ENCODE results near the gene PPL. TPM values are rescaled to one million over a fixed set of nuclear protein-coding genes. Genes with fewer than 3 reads are reported as not detected.

PPL gene
- total RNA-seq, 1 experiment from 2014 or later: 0.04 TPM

DNA sequence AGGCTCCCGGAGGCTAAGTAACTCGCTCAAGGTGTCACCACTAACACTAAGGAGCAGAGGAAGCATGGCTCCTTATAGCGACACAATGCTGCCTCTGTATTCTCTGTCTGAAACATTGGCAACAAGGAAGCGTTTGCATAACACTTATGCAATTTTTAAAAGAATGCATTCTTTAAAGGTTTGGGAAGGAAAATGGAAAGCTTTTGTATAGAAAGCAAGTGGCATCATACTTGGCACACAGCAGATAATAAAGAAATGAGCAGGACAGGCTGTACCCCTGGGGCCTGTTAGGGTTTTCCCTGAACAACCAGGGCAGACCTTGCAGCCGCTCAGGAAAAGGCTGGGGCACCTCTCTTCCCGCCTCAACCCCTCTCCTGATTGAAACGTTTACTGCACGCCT lies 36.9 kb downstream of the PPL start:
- H3K4me1 ChIP-seq (ENCODE audit: insufficient read depth, low read length, poor library complexity, severe bottlenecking): no peaks in the 10 kb centered on the region
- CTCF ChIA-PET: no interaction called here
- BruUV-seq (replicated peaks): no TSS peak
- no peaks in the 10 kb centered on the region for H3K27me3 ChIP-seq (replicated peaks; ENCODE audit: insufficient read depth, low read depth, low read length, poor library complexity)
- H3K27ac ChIP-seq (ENCODE audit: low read depth, low read length, poor library complexity, severe bottlenecking): no peak overlapping the region
- TF ChIP-seq EZH2 (IDR thresholded peaks at IDR 0.05; ENCODE audit: borderline replicate concordance, low read depth, low read length, poor library complexity, severe bottlenecking): no peak
- TF ChIP-seq CTCF (conservative IDR thresholded peaks at IDR 0.05; ENCODE audit: low read depth, low read length): no peak
- H3K4me3 ChIP-seq (ENCODE audit: low read depth, low read length, poor library complexity, severe bottlenecking): no peak overlapping the region
- POLR2A ChIA-PET (ENCODE audit: low non-redundant PET): no interaction called here
- no peak for DNase-seq (ENCODE audit: low spot score)
- intact Hi-C loops (cut with micrococcal nuclease; ENCODE audit: unreplicated experiment): no loop called here
- no peaks in the 10 kb centered on the region for H3K9me3 ChIP-seq (ENCODE audit: low read depth, low read length, poor library complexity, severe bottlenecking)
- H3K36me3 ChIP-seq (ENCODE audit: insufficient read depth, low read length, poor library complexity, severe bottlenecking): no peaks in the 10 kb centered on the region

- H3K27ac ChIP-seq (ENCODE audit: low read depth, low read length, poor library complexity, severe bottlenecking): no peak overlapping the region
- H3K36me3 ChIP-seq (ENCODE audit: insufficient read depth, low read length, poor library complexity, severe bottlenecking): no peaks in the 10 kb centered on the region
- no TSS peak for BruUV-seq (replicated peaks)
- ChIA-PET POLR2A (ENCODE audit: low non-redundant PET) (no interaction called here), CTCF (no interaction called here)
- TF ChIP-seq CTCF (conservative IDR thresholded peaks at IDR 0.05; ENCODE audit: low read depth, low read length) (no peak), EZH2 (IDR thresholded peaks at IDR 0.05; ENCODE audit: borderline replicate concordance, low read depth, low read length, poor library complexity, severe bottlenecking) (no peak)
- no peaks in the 10 kb centered on the region for H3K27me3 ChIP-seq (replicated peaks; ENCODE audit: insufficient read depth, low read depth, low read length, poor library complexity)
- DNase-seq (ENCODE audit: low spot score): no peak
- no peaks in the 10 kb centered on the region for H3K9me3 ChIP-seq (ENCODE audit: low read depth, low read length, poor library complexity, severe bottlenecking)
- no peak overlapping the region for H3K4me3 ChIP-seq (ENCODE audit: low read depth, low read length, poor library complexity, severe bottlenecking)
- H3K4me1 ChIP-seq (ENCODE audit: insufficient read depth, low read length, poor library complexity, severe bottlenecking): no peaks in the 10 kb centered on the region
- intact Hi-C loops (cut with micrococcal nuclease; ENCODE audit: unreplicated experiment): no loop called here
Observed at GRCh38 chr16:4899474-4899846, 37.5 kb downstream of the PPL start.

GRCh38 chr16:4898811-4899473 lies 38.0 kb downstream of the PPL start:
- ChIA-PET POLR2A (ENCODE audit: low non-redundant PET) (no interaction called here), CTCF (no interaction called here)
- Histone ChIP-seq H3K36me3 (ENCODE audit: insufficient read depth, low read length, poor library complexity, severe bottlenecking) (no peaks in the 10 kb centered on the region), H3K9me3 (ENCODE audit: low read depth, low read length, poor library complexity, severe bottlenecking) (no peaks in the 10 kb centered on the region), H3K4me3 (ENCODE audit: low read depth, low read length, poor library complexity, severe bottlenecking) (no peak overlapping the region), H3K27ac (ENCODE audit: low read depth, low read length, poor library complexity, severe bottlenecking) (no peak overlapping the region), H3K27me3 (replicated peaks; ENCODE audit: insufficient read depth, low read depth, low read length, poor library complexity) (no peaks in the 10 kb centered on the region), H3K4me1 (ENCODE audit: insufficient read depth, low read length, poor library complexity, severe bottlenecking) (no peaks in the 10 kb centered on the region)
- no TSS peak for BruUV-seq (replicated peaks)
- intact Hi-C loops (cut with micrococcal nuclease; ENCODE audit: unreplicated experiment): no loop called here
- TF ChIP-seq EZH2 (IDR thresholded peaks at IDR 0.05; ENCODE audit: borderline replicate concordance, low read depth, low read length, poor library complexity, severe bottlenecking): no peak
- no peak for TF ChIP-seq CTCF (conservative IDR thresholded peaks at IDR 0.05; ENCODE audit: low read depth, low read length)
- DNase-seq (ENCODE audit: low spot score): no peak
